Measurements from ENCODE around the gene QDPR.

QDPR gene

GRCh38 chr4:17528551-17529165 is 16.8 kb upstream of the QDPR start:
- DNase-seq = no peak

- no peak for DNase-seq
Observed at GRCh38 chr4:17526695-17527477, 15.0 kb upstream of the QDPR start.

- DNase-seq = no peak
Observed at GRCh38 chr4:17523662-17524061, 11.8 kb upstream of the QDPR start.

- DNase-seq = no peak
Observed at GRCh38 chr4:17521595-17521994, 9.7 kb upstream of the QDPR start.

- DNase-seq = peak in 1 of 51 donors; percentile 18
Observed at GRCh38 chr4:17517664-17518063, 5.8 kb upstream of the QDPR start.

GRCh38 chr4:17516980-17517379 is 5.1 kb upstream of the QDPR start:
- DNase-seq = no peak

GRCh38 chr4:17515445-17516407 is 3.8 kb upstream of the QDPR start:
- peak in 7 of 51 donors; percentile 6 to 48 (median 20) for DNase-seq

GRCh38 chr4:17514865-17515264 is 3.0 kb upstream of the QDPR start, which contains the start of gene CLRN2:
Gene CLRN2 (plus strand): TSS chr4:17515165. CDS start chr4:17515267, 102 bp downstream.
- DNase-seq = no peak

GRCh38 chr4:17512973-17513665 is 1.2 kb upstream of the QDPR start:
- peak in 2 of 51 donors; percentile 68 to 69 for DNase-seq

GRCh38 chr4:17511509-17511949 is 361 bp downstream of the QDPR start:
- DNase-seq = peak in 31 of 51 donors; percentile 34 to 88 (median 66)

GRCh38 chr4:17511051-17511450 is 839 bp downstream of the QDPR start:
- peak in 31 of 51 donors; percentile 4 to 78 (median 30) for DNase-seq

GRCh38 chr4:17510582-17510981 is 1.3 kb downstream of the QDPR start:
- peak in 7 of 51 donors; percentile 19 to 57 (median 21) for DNase-seq

- DNase-seq = no peak
Observed at GRCh38 chr4:17504081-17504480, 7.8 kb downstream of the QDPR start.

- no peak for DNase-seq
Observed at GRCh38 chr4:17502756-17503155, 9.1 kb downstream of the QDPR start.

- no peak for DNase-seq
Observed at GRCh38 chr4:17500574-17500973, 11.3 kb downstream of the QDPR start.

- DNase-seq = no peak
Observed at GRCh38 chr4:17497890-17498523, 13.9 kb downstream of the QDPR start.

GRCh38 chr4:17494258-17495190 is 17.4 kb downstream of the QDPR start:
- DNase-seq = peak in 15 of 51 donors; percentile 9 to 67 (median 26)

GRCh38 chr4:17493619-17494018 is 18.3 kb downstream of the QDPR start:
- DNase-seq = no peak

- no peak for DNase-seq
Observed at GRCh38 chr4:17492876-17493275, 19.0 kb downstream of the QDPR start.

Measured in hypothalamus (tissue), 51 donors.